Brain pericyte (primary cell): ENCODE data around the gene SMAD9.

Experiments
- DNase-seq: peaks from one replicate; pipeline ENCODE4 v3.0.0-alpha.2; 2012; ENCODE audit warnings: low read depth, low spot score

Gene SMAD9

GRCh38 chr13:36818804-36819738 lies 101.0 kb downstream of the SMAD9 start, which contains the start of gene RFXAP:
Gene RFXAP, plus strand, starts transcription at chr13:36819222. Its CDS starts 136 bp downstream, at chr13:36819358.
- DNase-seq: peak; percentile 30

- DNase-seq: no peak
Observed at GRCh38 chr13:36817996-36818803, 101.8 kb downstream of the SMAD9 start.

GRCh38 chr13:36815062-36815461 lies 105.0 kb downstream of the SMAD9 start:
- DNase-seq: no peak

- DNase-seq: no peak
Observed at GRCh38 chr13:36814465-36814864, 105.6 kb downstream of the SMAD9 start.

- no peak for DNase-seq
Observed at GRCh38 chr13:36813225-36813624, 106.8 kb downstream of the SMAD9 start.

GRCh38 chr13:36807616-36808015 lies 112.4 kb downstream of the SMAD9 start:
- DNase-seq: no peak

GRCh38 chr13:36806102-36806501 lies 113.9 kb downstream of the SMAD9 start:
- no peak for DNase-seq

- no peak for DNase-seq
Observed at GRCh38 chr13:36804588-36804987, 115.5 kb downstream of the SMAD9 start.

- DNase-seq: no peak
Observed at GRCh38 chr13:36801035-36801434, 119.0 kb downstream of the SMAD9 start.

- no peak for DNase-seq
Observed at GRCh38 chr13:36796052-36796451, 124.0 kb downstream of the SMAD9 start.

- no peak for DNase-seq
Observed at GRCh38 chr13:36795463-36795862, 124.6 kb downstream of the SMAD9 start.
